ENCODE measurements around the gene C18orf63. TPM values are rescaled to one million over a fixed set of nuclear protein-coding genes. Genes with fewer than 3 reads are reported as not detected.

The C18orf63 gene
- total RNA-seq, 2 donors from 2014 or later, result not detected

GRCh38 chr18:74380916-74381315 is 65.3 kb downstream of the C18orf63 start:
- peaks cover 20% of the 10 kb centered on the region for H3K4me1 Mint-ChIP-seq
- DNase-seq (no peak), ATAC-seq (no peak)
- no peak overlapping the region for H3K4me3 Mint-ChIP-seq
- peak overlapping the region; percentile 29 for H3K27ac Mint-ChIP-seq
- H3K9me3 ChIP-seq (ENCODE audit: control insufficient read depth, low read length, poor library complexity, severe bottlenecking), result no peaks in the 10 kb centered on the region
- no peaks in the 10 kb centered on the region for H3K27me3 Mint-ChIP-seq
- no peaks in the 10 kb centered on the region for H3K36me3 Mint-ChIP-seq (ENCODE audit: low read depth)

- no peaks in the 10 kb centered on the region for H3K27me3 Mint-ChIP-seq
- H3K4me3 Mint-ChIP-seq, result no peak overlapping the region
- no peaks in the 10 kb centered on the region for H3K9me3 ChIP-seq (ENCODE audit: control insufficient read depth, low read length, poor library complexity, severe bottlenecking)
- DNase-seq (no peak), ATAC-seq (no peak)
- H3K27ac Mint-ChIP-seq, result no peak overlapping the region
- peaks cover 15% of the 10 kb centered on the region for H3K4me1 Mint-ChIP-seq
- no peaks in the 10 kb centered on the region for H3K36me3 Mint-ChIP-seq (ENCODE audit: low read depth)
These were observed 66.1 kb downstream of the C18orf63 start for GRCh38 chr18:74381621-74382295.

- Mint-ChIP-seq H3K4me3 (no peak overlapping the region), H3K27me3 (no peaks in the 10 kb centered on the region), H3K27ac (no peak overlapping the region), H3K36me3 (ENCODE audit: low read depth) (no peaks in the 10 kb centered on the region), H3K4me1 (peaks cover 14% of the 10 kb centered on the region)
- ATAC-seq, result no peak
- no peaks in the 10 kb centered on the region for H3K9me3 ChIP-seq (ENCODE audit: control insufficient read depth, low read length, poor library complexity, severe bottlenecking)
- DNase-seq, result no peak
These were observed 66.9 kb downstream of the C18orf63 start for GRCh38 chr18:74382481-74383017.

- DNase-seq (no peak), ATAC-seq (no peak)
- H3K4me1 Mint-ChIP-seq, result peaks cover 8% of the 10 kb centered on the region
- peak overlapping the region; percentile 60 for H3K27ac Mint-ChIP-seq
- no peaks in the 10 kb centered on the region for H3K9me3 ChIP-seq (ENCODE audit: control insufficient read depth, low read length, poor library complexity, severe bottlenecking)
- no peaks in the 10 kb centered on the region for H3K36me3 Mint-ChIP-seq (ENCODE audit: low read depth)
- no peak overlapping the region for H3K4me3 Mint-ChIP-seq
- H3K27me3 Mint-ChIP-seq, result peaks cover 1% of the 10 kb centered on the region
These were observed 71.7 kb downstream of the C18orf63 start for GRCh38 chr18:74387383-74387782.

- no peak overlapping the region for H3K4me3 Mint-ChIP-seq
These were observed 72.6 kb downstream of the C18orf63 start for GRCh38 chr18:74388227-74388626.

GRCh38 chr18:74389171-74389927 is 73.7 kb downstream of the C18orf63 start:
- ATAC-seq (no peak), DNase-seq (no peak)
- H3K4me3 Mint-ChIP-seq, result no peak overlapping the region
- H3K36me3 Mint-ChIP-seq (ENCODE audit: low read depth), result peaks cover 6% of the 10 kb centered on the region
- H3K27ac Mint-ChIP-seq, result no peak overlapping the region
- H3K4me1 Mint-ChIP-seq, result peaks cover 13% of the 10 kb centered on the region
- no peaks in the 10 kb centered on the region for H3K9me3 ChIP-seq (ENCODE audit: control insufficient read depth, low read length, poor library complexity, severe bottlenecking)
- H3K27me3 Mint-ChIP-seq, result peaks cover 14% of the 10 kb centered on the region

More at GRCh38 chr18:74388227-74388626, 72.6 kb downstream of the C18orf63 start:
- peaks cover 6% of the 10 kb centered on the region for H3K27me3 Mint-ChIP-seq
- H3K27ac Mint-ChIP-seq, result no peak overlapping the region
- DNase-seq (no peak), ATAC-seq (no peak)
- no peaks in the 10 kb centered on the region for H3K9me3 ChIP-seq (ENCODE audit: control insufficient read depth, low read length, poor library complexity, severe bottlenecking)
- H3K36me3 Mint-ChIP-seq (ENCODE audit: low read depth), result peaks cover 2% of the 10 kb centered on the region
- peaks cover 8% of the 10 kb centered on the region for H3K4me1 Mint-ChIP-seq

GRCh38 chr18:74389991-74390390 is 74.4 kb downstream of the C18orf63 start:
- Mint-ChIP-seq H3K36me3 (ENCODE audit: low read depth) (peaks cover 6% of the 10 kb centered on the region), H3K4me1 (peaks cover 16% of the 10 kb centered on the region), H3K27me3 (peaks cover 21% of the 10 kb centered on the region), H3K27ac (no peak overlapping the region), H3K4me3 (no peak overlapping the region)
- DNase-seq, result no peak
- H3K9me3 ChIP-seq (ENCODE audit: control insufficient read depth, low read length, poor library complexity, severe bottlenecking), result no peaks in the 10 kb centered on the region
- ATAC-seq, result no peak

- peaks cover 27% of the 10 kb centered on the region for H3K27me3 Mint-ChIP-seq
- H3K36me3 Mint-ChIP-seq (ENCODE audit: low read depth), result peaks cover 6% of the 10 kb centered on the region
- H3K9me3 ChIP-seq (ENCODE audit: control insufficient read depth, low read length, poor library complexity, severe bottlenecking), result no peaks in the 10 kb centered on the region
- H3K4me3 Mint-ChIP-seq, result no peak overlapping the region
- ATAC-seq, result no peak
- no peak for DNase-seq
- no peak overlapping the region for H3K27ac Mint-ChIP-seq
- H3K4me1 Mint-ChIP-seq, result peaks cover 16% of the 10 kb centered on the region
These were observed 75.3 kb downstream of the C18orf63 start for GRCh38 chr18:74390900-74391299.

- no peaks in the 10 kb centered on the region for H3K9me3 ChIP-seq (ENCODE audit: control insufficient read depth, low read length, poor library complexity, severe bottlenecking)
- ATAC-seq (no peak), DNase-seq (no peak)
- no peak overlapping the region for H3K4me3 Mint-ChIP-seq
- H3K4me1 Mint-ChIP-seq, result peaks cover 18% of the 10 kb centered on the region
- H3K27me3 Mint-ChIP-seq, result peaks cover 35% of the 10 kb centered on the region
- peaks cover 8% of the 10 kb centered on the region for H3K36me3 Mint-ChIP-seq (ENCODE audit: low read depth)
- no peak overlapping the region for H3K27ac Mint-ChIP-seq
These were observed 76.7 kb downstream of the C18orf63 start for GRCh38 chr18:74392323-74392722.

GRCh38 chr18:74395006-74395405 is 79.4 kb downstream of the C18orf63 start:
- ATAC-seq, result no peak
- H3K36me3 Mint-ChIP-seq (ENCODE audit: low read depth), result peaks cover 8% of the 10 kb centered on the region
- H3K4me3 Mint-ChIP-seq, result no peak overlapping the region
- no peaks in the 10 kb centered on the region for H3K9me3 ChIP-seq (ENCODE audit: control insufficient read depth, low read length, poor library complexity, severe bottlenecking)
- peaks cover 24% of the 10 kb centered on the region for H3K4me1 Mint-ChIP-seq
- no peak overlapping the region for H3K27ac Mint-ChIP-seq
- no peak for DNase-seq
- H3K27me3 Mint-ChIP-seq, result peaks cover 41% of the 10 kb centered on the region

GRCh38 chr18:74395648-74396154 is 80.1 kb downstream of the C18orf63 start:
- Mint-ChIP-seq H3K27ac (no peak overlapping the region), H3K36me3 (ENCODE audit: low read depth) (peaks cover 8% of the 10 kb centered on the region), H3K27me3 (peaks cover 41% of the 10 kb centered on the region), H3K4me3 (no peak overlapping the region), H3K4me1 (peaks cover 24% of the 10 kb centered on the region)
- DNase-seq, result no peak
- no peaks in the 10 kb centered on the region for H3K9me3 ChIP-seq (ENCODE audit: control insufficient read depth, low read length, poor library complexity, severe bottlenecking)
- ATAC-seq, result no peak

- ATAC-seq, result no peak
- H3K9me3 ChIP-seq (ENCODE audit: control insufficient read depth, low read length, poor library complexity, severe bottlenecking), result no peaks in the 10 kb centered on the region
- Mint-ChIP-seq H3K27me3 (peaks cover 41% of the 10 kb centered on the region), H3K27ac (no peak overlapping the region), H3K4me3 (no peak overlapping the region), H3K4me1 (peaks cover 21% of the 10 kb centered on the region), H3K36me3 (ENCODE audit: low read depth) (peaks cover 8% of the 10 kb centered on the region)
- DNase-seq, result no peak
These were observed 80.8 kb downstream of the C18orf63 start for GRCh38 chr18:74396171-74397169.
